COLO668 (cell line): Measurements from ENCODE around the gene COL23A1.
"Not testable (repeated sequence)": the region's sequence is repeated elsewhere in the genome, so short reads cannot be mapped to it uniquely, and the experiment has no call there.

ENCODE experiments used
- DNase-seq: peaks from one replicate; lab custom pipeline; 2025; ENCODE audit not compliant: unreplicated experiment; lab: John Stamatoyannopoulos, UW

COL23A1 gene

DNA sequence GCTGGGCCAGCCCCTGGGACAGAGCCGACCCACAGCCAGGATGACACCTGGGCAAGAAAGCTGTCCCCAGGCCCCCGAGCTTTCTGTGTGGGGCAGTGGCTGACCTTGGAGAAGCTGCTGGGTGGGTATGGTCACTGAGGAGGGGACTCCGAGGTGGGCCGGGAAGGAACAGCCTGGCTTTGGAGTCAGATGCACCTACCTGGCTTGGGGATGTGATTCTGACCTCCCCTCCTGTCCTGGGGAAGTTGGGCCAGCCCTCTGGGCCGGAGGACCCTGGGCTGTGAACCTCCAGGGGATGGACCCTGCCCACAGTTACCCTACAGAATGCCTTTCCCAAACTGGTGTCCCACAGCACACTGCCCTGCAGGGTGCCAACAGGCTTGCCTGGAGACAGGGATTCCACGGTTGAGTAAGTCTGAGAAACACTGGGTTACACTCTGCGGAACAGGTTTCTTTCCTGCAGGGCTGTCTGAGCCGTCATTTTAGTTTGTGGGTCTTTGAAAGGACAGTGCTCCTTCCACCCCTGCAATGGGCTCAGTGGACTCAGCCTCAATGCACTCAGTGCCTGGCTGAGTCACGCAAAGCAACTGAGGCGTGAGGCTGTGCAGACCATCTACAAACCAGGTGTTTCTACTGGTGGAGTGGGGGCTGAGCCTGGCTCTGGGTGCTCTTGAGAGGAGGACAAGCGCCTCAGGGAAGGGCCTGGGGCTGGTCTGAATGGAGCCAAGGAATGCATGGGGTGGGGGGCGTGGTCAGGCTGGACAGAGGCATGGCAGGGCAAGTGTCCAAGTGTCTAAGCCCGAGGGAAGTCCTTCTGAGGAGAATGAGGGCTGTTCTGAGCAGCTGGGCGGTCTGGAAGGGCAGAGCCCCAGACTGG is 316.3 kb downstream of the COL23A1 start:
- DNase-seq = no peak

DNA sequence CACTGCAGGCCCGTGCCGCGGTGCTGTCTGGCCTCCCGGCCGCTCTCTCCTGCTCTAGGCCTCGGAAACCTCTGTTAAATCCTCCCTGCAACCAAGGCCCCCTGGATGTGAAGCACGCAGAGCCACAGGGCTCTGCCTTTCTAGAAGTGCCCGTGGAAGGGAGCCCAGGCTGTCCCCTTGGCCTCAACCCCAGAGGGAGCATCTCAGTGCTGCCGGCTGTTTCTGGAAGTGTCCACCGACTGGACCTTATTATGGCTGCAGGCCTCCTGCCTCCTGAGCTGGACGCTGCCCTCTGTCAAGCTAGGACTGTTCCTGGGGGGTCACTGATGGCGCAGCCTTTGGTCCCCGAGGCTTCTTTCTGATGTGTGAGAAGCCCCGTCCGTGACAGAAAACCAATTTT is 317.2 kb downstream of the COL23A1 start:
- no peak for DNase-seq

DNA sequence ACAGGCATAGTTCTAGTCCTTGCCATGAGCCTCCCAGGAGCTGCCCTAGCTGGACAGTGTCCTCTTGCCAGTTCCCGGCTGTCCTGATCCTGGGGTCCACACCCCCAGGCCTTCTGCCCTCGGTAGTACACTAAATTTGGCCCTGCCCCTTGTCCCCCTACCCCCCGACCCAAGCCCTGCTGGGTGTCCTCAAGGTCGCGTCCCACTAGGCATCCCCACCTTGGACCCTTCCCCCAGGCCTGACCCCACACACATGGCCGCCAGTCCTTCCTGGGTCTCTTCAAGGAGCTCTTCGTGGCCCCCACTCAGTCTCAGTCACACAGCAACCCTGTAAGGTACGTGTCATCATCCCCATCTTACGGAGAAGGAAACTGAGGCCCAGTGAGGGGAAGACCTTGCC is 317.6 kb downstream of the COL23A1 start:
- DNase-seq = no peak

DNA sequence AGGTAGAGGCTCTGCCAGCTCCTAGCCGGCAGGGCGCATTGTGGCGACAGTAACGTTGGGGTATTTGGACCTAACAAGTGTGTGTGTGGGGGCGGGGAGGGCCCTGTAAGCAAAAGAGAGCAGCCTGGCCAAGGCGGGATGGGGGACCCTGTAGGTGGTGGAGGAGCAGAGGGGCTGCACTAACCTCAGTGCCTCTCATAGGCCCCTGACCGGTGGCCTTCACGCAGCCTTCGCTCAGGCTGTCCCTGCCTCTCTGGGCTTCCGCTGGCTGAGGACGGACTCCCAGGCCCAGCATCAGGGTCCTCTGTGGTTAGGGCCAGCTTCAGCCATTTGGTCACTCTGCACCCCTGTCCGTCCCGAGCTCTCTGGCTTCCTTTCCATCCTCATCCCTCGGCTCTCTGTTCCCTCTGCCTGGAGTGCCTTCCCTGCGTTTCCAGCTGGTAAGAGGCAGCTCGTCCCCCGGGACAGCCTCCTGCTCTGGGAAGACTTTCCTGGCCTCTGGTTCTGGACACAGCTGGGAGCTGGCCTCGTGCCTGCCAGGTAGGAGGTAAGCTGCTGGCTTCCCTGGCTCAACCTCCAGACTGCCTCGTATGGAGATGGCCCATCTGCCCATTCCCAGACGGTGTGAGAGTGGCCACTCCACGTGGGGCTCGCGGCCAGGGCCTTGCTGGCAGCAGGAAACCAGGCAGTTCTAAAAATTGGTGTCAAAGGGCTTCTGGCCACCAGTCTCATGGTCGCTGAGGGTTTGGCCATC is 318.3 kb downstream of the COL23A1 start:
- no peak for DNase-seq

DNA sequence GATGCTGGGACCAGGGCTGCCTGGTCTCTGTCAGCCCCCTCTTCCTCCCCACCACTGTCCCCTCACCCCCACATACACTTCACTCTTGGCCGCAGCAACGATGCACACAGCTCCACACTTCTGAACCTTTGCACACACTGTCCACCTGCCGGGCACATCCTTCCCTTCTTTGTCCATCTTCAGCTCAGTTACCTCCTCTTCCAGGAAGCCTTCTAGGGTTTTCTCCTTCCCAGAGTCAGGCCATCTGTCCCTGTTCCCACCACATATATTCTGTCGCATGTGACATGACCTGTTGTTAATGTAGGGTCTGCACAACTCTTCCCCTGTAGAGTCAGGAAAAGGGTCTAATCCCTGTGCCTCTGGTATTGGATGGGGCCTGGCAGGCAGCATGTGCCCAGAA is 319.0 kb downstream of the COL23A1 start:
- no peak for DNase-seq

DNA sequence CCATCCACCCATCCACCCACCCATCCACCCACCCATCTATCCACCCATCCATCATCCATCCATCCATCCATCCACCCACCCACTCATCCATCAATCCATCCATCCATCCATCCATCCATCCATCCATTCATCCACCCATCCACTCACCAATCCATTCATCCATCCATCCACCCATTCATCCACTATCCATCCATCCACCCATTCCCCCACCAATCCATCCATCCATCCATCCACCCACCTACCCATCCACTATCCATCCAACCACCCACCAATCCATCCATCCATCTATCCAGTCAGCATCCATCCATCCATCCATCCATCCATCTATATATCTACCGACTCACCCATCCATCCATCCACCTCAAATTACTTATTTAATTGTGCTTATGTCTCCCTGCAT is 320.7 kb downstream of the COL23A1 start:
- no peak for DNase-seq

DNA sequence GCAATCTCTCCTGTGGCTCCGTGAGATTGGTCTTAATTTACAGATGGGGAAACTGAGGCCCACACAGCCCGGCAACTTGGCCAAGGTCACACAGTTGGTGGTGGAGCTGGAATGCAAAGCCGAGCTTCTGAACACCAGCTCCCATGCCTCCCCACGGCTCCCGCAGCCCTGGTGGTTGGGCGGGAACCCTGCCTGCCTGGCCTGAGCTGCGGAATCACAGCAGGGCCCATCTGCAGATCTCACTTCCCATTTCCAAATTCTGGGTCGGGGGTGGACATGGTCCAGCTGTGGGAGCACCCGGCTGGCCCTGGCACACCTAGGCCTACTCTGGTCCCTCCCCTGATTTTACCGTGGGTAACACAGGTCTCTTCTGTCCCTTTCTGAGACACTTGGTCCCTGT is 322.3 kb downstream of the COL23A1 start:
- DNase-seq = no peak

DNA sequence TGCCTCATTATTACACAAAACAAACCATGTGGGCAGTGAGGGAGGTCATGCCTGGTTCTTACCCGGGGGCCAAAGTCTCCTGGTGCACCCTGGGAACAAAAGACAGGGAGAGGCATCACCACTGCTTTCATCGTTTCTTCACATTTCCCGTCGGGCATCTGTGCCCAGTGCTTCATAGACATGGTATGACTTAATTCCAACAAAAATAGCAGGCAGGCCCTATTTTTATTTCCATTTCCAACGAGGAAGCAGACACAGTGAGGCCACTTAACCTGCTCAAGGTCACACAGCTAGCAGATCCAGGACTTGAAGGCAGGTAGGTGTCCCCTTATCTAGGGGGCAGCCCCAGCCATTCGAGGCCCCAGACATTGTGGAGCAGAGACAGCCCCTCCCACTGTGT is 322.9 kb downstream of the COL23A1 start:
- no peak for DNase-seq

DNA sequence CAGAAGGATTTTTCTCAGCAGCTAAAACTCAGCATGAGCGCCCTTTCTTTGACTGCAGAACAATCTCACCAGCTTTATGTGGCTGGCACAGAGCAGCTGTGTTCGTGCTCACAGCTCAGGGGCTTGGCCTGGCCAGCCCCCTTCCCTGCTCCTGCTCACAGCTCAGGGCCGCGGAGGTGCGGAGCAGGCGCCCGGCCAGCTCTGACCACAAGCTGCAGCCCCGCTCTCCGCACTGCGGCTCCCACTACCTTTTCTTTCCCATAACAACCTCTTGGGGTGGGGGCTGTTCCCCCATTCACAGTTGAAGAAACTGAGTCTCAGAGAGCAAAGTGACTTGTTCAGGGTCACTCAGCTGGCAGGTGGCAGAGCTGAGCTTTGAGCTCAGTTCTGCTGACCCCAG is 323.6 kb downstream of the COL23A1 start:
- no peak for DNase-seq

DNA sequence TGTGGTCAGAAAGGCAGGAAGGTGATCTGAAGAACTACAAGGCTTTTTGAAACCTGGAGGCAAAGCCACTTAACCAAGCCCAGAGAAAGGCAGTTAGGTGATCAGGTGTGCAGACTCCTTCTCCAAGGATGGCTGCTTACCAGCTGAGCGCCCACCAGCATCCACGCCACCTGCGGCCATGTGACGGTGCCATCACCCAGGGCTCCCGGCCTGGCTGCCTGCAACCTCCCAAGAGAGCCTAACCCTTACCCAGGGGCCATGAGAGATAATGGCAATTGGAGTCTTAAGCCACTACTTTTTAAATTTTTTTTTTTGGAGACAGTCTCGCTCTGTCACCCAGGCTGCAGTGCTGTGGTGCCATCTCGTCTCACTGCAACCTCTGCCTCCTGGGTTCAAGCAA is 324.4 kb downstream of the COL23A1 start:
- DNase-seq = no peak

DNA sequence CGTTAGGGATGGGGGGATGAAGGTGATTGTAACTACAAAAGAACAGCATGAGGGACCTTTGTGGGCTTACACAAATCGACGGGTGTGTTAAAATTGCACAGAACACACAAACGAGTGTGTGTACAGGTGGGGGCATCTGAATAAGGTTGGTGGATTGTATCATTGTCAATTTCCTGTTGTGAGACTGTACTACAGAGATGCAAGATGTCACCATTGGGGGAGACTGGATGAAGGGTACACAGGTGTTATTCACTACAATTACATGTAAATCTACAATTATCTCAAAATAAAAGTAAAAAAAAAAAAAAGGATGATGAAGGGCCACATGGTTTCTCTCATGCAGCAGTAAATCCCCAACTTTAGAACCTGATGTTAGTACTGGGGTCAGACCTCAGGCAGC is 326.1 kb downstream of the COL23A1 start:
- no peak for DNase-seq

DNA sequence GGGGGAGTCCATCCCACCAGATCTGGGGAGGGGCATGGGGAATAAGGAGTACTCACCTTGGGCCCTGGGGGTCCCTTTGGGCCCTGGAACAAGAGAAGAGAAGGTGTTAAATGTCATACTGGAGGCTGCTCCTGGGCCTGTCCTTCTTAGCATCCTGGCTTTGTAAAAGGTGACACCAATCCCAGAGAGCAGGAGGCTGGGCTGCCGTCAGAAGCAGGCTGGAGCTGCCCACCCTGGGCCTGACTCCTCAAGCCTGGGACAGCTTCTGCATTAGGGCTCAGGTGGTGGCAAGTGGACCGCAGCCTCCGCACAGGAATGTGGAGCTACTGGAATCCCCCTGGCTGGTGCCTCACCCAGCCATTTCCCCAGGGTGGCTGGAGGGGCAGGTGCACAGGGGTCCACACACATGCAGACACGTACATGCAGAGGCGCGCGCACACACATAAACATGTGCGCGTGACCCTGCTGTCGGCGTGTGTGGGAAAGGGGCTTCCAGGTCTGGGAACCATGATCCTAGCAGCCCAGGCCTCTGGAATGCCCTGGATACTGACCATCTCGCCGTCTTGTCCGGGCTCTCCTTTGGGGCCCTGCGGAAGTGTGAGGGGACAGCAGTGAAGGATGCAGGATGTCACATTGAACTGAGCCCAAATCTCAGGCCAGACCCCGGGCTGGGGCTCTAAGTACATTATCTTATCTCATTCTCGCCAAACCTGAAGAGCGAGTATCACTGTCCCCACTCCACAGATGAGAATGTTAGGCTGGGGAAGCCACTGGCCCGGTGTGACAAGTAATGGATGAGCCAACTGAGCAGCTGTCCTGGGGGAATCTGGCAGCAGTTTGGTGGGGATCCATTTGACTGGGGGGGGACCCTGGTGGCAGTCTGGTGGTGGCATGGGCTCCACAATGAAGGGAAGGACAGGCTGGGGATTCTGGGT is 328.3 kb downstream of the COL23A1 start:
- DNase-seq = no peak

DNA sequence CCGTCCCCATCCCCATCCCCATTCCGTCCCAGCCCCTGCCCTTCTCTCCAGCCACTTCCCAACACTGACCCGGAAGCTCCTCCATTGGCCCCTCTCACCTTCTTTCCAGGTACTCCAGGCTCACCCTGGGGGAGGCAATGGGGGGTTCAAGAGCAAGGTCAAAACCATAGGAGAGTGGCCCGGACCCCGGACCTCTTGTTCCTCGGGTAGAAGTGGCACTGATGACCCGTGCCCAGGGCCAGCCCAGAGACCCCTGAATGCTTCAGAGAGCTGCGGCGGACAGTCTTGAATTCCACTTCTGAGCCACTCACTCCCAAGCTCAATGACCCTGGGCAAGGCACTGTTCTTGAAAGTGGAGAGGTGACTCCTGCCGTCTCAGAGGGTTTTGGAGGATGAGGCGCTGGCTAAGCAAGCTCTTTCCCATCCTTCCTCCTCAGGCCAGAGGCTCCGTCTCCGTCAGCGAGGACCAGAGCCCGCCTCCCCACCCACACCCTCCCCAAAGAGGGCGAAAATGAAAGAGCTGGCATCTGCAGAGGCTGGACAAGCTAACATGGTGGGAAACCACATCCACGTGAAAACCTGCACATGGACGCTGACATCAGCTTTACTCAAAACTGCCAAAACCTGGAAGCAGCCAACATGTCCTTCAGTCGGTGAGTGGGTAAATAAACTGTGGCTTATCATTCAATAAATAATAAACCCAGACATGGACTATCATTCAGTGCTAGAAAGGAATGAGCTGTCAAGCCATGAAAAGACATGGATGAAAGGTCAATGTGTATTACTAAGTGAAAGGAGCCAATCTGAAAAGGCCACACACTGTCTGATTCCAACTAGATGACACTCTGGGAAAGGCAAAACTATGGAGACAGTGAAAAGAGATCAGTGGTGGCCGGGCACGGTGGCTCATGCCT is 330.3 kb downstream of the COL23A1 start:
- DNase-seq = no peak

DNA sequence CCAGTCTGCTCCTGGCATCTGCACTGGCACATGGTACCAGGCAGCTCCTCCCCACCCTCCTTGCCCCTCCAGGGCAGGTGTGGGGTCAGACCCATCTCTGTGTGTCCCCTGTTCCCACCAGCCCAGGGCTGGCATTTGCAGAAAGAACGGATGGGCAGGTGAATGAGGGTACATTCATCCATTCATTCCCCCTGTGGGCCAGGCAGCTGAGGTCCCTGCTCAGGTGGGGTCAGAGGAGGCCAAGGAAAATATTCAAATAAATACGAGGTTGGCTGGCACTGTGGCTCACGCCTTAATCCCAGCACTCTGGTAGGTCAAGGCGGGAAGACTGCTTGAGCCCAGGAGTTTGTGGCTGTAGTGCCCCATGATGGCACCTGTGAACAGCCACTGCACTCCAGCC is 332.5 kb downstream of the COL23A1 start:
- DNase-seq = no peak

DNA sequence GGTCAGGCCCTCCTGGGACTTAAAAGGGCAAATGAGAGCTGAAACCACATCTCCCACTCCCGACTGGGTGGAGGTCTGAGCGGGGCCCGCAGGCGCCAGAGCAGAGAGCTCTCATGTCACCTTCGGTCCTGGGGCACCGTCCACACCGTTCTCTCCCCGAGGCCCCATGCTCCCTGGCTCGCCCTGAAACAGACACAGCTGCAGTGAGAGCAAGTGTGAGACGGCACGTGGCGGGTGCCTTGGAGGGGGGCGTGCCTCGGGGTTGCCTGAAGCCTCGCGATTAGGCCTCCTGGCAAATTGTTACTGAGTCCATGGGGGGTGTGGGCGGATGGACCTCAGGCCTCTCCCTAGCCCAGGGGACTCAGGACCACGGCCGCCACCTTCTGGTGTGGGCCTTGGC is 333.4 kb downstream of the COL23A1 start:
- no peak for DNase-seq

DNA sequence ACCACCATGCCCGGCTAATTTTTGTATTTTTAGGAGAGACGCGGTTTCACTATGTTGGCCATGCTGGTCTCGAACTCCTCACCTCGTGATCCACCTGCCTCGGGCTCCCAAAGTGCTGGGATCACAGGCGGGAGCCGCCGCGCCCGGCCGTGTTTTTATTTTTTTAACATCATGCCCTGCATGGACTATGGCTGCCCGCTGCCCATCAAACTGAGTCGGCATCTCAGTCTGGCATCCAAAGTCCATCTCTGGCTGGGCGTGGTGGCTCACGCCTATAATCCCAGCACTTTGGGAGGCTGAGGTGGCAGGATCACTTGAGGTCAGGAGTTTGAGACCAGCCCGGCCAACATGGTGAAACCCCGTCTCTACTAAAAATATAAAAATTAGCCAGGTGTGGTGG is 336.6 kb downstream of the COL23A1 start:
- DNase-seq = not testable (repeated sequence)

DNA sequence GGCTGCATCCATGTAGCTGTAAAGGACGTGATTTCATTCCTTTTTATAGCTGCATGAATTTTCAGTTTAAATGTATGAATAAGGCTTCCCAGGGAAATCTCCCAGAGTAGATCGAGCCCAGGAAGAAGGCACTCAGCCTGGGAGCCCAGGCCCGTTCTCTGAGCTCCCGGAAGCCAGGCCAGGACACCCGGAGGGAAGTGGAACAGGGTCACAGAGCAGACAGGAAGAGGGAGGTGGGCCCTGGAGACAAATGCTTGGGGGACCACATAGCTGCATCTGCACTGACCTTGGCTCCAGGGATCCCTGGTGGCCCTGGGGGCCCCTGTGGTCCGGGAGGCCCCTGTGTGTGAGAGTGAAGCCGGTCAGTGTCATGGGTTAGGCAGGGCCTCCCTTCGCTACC is 337.9 kb downstream of the COL23A1 start:
- DNase-seq = no peak

DNA sequence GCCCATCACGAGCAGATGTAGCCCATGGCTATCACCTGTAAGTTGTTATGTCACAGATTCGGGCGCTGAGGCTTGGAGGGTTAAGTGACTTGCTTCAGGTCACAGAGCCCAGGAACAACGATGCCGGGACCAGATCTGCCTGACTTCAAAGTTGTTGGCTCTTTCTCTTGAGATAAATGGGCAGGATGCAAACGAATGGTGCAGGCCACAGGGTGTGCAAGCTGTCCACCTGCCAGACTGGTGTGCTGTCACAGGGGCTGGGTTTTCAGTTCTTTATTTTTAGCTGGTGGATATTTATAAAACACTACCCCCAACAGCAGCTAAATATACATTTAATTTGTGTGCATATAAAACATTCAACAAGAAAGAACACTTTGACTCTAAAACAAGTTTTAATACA is 339.9 kb downstream of the COL23A1 start:
- no peak for DNase-seq

DNA sequence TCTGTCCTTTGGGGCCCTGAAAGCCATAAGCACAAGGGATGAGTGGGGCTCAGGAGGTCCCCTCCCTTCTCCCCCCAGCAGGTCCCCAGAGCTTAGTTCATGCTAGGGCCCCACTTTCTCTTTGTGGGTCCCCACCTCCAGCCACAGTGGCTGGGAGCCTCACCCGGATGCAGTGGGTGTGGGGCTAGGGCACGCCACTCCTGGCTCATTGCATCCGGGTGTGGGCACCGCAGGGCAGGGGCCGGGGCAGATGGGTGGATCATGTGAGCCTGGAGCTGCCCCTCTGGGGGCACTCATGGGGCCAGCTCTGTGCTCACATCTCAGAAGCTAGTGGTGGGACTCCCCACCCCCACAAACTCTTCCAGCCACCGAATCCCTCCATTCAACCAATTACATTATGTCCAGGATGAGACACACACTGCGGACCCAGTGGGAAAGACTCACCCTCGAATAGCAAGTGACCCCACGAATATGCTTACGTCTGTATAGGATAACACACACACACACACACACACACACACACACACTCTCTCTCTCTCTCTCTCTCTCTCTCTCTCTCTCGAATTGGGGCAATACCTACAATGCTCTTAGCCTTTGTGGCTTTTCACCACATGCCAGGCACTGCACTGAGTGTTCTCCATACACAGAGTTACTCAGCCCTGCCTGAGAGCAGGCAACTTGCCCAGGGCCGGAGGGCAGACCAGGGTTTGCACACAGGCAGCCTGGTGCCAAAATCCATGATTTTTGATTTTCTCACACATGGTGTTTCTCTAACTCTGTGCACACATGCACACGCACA is 340.8 kb downstream of the COL23A1 start:
- DNase-seq = no peak

DNA sequence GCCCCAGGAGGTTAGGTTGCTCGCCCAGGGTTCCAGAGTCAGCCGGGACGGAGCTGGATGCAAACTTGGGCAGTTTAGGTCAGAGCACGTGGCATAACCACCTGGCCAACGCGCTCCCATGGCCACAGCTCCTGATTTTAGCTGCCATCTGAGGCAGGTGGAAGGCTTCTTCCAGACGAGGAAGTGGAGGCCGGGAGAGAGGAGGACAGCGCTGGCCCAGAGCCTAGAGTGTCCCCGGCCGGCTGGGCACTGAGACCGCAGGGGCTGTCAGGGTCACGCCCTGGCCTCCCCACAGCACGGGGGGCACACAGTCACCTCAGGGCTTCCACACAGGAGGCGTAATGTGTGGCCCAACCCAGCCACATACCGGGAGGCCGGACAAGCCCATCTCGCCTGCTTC is 341.4 kb downstream of the COL23A1 start:
- DNase-seq = no peak
